DND-41 (cell line): Measurements from ENCODE around the gene TSTD2.

Experiments used
- ATAC-seq: fragments of 200-7000 bp; cut with Tn5 transposase; 3 replicates; pipeline ENCODE4 v1.9.1; 2021; ENCODE audit warnings: low read depth; ENCODE audit not compliant: insufficient read depth
- DNase-seq: peaks from one replicate; pipeline ENCODE4 v3.0.0-alpha.2; 2020
- H2AFZ ChIP-seq: 2 replicates; pipeline ENCODE4 v1.6.0; 2012; ENCODE audit warnings: low read depth, low read length
- H3K27ac ChIP-seq: 2 replicates; pipeline ENCODE4 v1.5.1; 2012; ENCODE audit warnings: low read length, inconsistent platforms
- H3K27me3 ChIP-seq: fragments of 200-600 bp; sonication (generic); 2 replicates; pipeline ENCODE4 v1.6.0; 2012; ENCODE audit warnings: low read length, mild to moderate bottlenecking, inconsistent platforms; ENCODE audit not compliant: insufficient read depth, poor library complexity
- H3K36me3 ChIP-seq: 2 replicates; pipeline ENCODE4 v1.5.1; 2012; ENCODE audit warnings: low read length, inconsistent platforms; ENCODE audit not compliant: insufficient read depth
- H3K4me1 ChIP-seq: 2 replicates; pipeline ENCODE4 v1.5.1; 2012; ENCODE audit warnings: mild to moderate bottlenecking, low read length; ENCODE audit not compliant: insufficient read depth
- H3K4me2 ChIP-seq: 2 replicates; pipeline ENCODE4 v1.6.0; 2012; ENCODE audit warnings: mild to moderate bottlenecking, moderate library complexity, low read length, inconsistent platforms; ENCODE audit not compliant: insufficient read depth
- H3K4me3 ChIP-seq, 2 experiments: fragments of 200-600 bp in 1 of 2; shearing (Covaris generic) in 1 of 2; 2 replicates each; pipeline ENCODE4 v1.5.1; 2012 to 2016; ENCODE audit warnings: inconsistent platforms in 2 of 2, low read length in 2 of 2, mild to moderate bottlenecking in 2 of 2, low read depth in 1 of 2, moderate library complexity in 1 of 2
- H3K79me2 ChIP-seq: 2 replicates; pipeline ENCODE4 v1.6.0; 2012; ENCODE audit warnings: low read length, inconsistent platforms; ENCODE audit not compliant: insufficient read depth
- H3K9ac ChIP-seq: 2 replicates; pipeline ENCODE4 v1.6.0; 2012; ENCODE audit warnings: low read depth, mild to moderate bottlenecking, inconsistent platforms, low read length, moderate library complexity
- H3K9me3 ChIP-seq: 2 replicates; pipeline ENCODE4 v1.5.1; 2012; ENCODE audit warnings: low read length, moderate library complexity, mild to moderate bottlenecking, inconsistent platforms; ENCODE audit not compliant: insufficient read depth, severe bottlenecking
- H4K20me1 ChIP-seq: 2 replicates; pipeline ENCODE4 v1.6.0; 2012; ENCODE audit warnings: low read length; ENCODE audit not compliant: insufficient read depth
- CTCF ChIP-seq: IDR thresholded peaks from 2 replicates; pipeline ENCODE4 v1.5.1; 2012; ENCODE audit warnings: borderline replicate concordance, low read length, moderate library complexity, mild to moderate bottlenecking; ENCODE audit not compliant: poor library complexity, severe bottlenecking; ENCODE audit errors: extremely low read depth
- EZH2 ChIP-seq: IDR thresholded peaks from 3 replicates; pipeline ENCODE4 v1.6.1; 2012; ENCODE audit warnings: borderline replicate concordance, low read depth, mild to moderate bottlenecking, moderate library complexity, low read length, inconsistent platforms; ENCODE audit not compliant: severe bottlenecking

The TSTD2 gene

GRCh38 chr9:97560851-97561250 lies 72.3 kb downstream of the TSTD2 start:
- Histone ChIP-seq H3K36me3 (no peaks in the 10 kb centered on the region), H3K4me1 (0 out of 2 replicates have a peak, but pooled peaks cover 4% of the 10 kb centered on the region), H3K27me3 (no peaks in the 10 kb centered on the region), H3K27ac (no peak overlapping the region), H3K9me3 (no peaks in the 10 kb centered on the region), H3K9ac (no peak overlapping the region), H2AFZ (no peak overlapping the region), H3K4me3 (no peak overlapping the region), H4K20me1 (no peaks in the 10 kb centered on the region), H3K79me2 (no peaks in the 10 kb centered on the region), H3K4me2 (no peak overlapping the region)
- DNase-seq (no peak), ATAC-seq (no peak)
- no peak for TF ChIP-seq EZH2

GRCh38 chr9:97560154-97560553 lies 73.0 kb downstream of the TSTD2 start:
- no peak overlapping the region for H3K4me3 ChIP-seq
- H3K36me3 ChIP-seq = no peaks in the 10 kb centered on the region
- ATAC-seq = no peak
- TF ChIP-seq CTCF (no peak), EZH2 (no peak)
- no peak for DNase-seq
- H2AFZ ChIP-seq = no peak overlapping the region
- H3K9ac ChIP-seq = no peak overlapping the region
- no peaks in the 10 kb centered on the region for H3K27me3 ChIP-seq
- no peaks in the 10 kb centered on the region for H4K20me1 ChIP-seq
- H3K79me2 ChIP-seq = no peaks in the 10 kb centered on the region
- 0 out of 2 replicates have a peak, but pooled peaks cover 4% of the 10 kb centered on the region for H3K4me1 ChIP-seq
- no peaks in the 10 kb centered on the region for H3K9me3 ChIP-seq
- no peak overlapping the region for H3K4me2 ChIP-seq
- H3K27ac ChIP-seq = no peak overlapping the region

- Histone ChIP-seq H3K4me2 (no peak overlapping the region), H3K79me2 (no peaks in the 10 kb centered on the region), H3K4me1 (no peaks in the 10 kb centered on the region), H3K27ac (no peak overlapping the region), H3K9ac (no peak overlapping the region), H2AFZ (no peak overlapping the region), H3K27me3 (no peaks in the 10 kb centered on the region), H3K36me3 (no peaks in the 10 kb centered on the region), H3K9me3 (no peaks in the 10 kb centered on the region), H3K4me3 (no peak overlapping the region), H4K20me1 (no peaks in the 10 kb centered on the region)
- no peak for TF ChIP-seq CTCF
- TF ChIP-seq EZH2 = no peak
- ATAC-seq (no peak), DNase-seq (no peak)
These were observed 74.1 kb downstream of the TSTD2 start for GRCh38 chr9:97559111-97559514.

- Histone ChIP-seq H4K20me1 (no peaks in the 10 kb centered on the region), H3K36me3 (no peaks in the 10 kb centered on the region), H3K9ac (no peak overlapping the region), H2AFZ (no peak overlapping the region), H3K4me1 (no peaks in the 10 kb centered on the region), H3K27ac (no peak overlapping the region), H3K9me3 (no peaks in the 10 kb centered on the region), H3K79me2 (no peaks in the 10 kb centered on the region), H3K4me3 (no peak overlapping the region), H3K4me2 (no peak overlapping the region), H3K27me3 (no peaks in the 10 kb centered on the region)
- DNase-seq (no peak), ATAC-seq (no peak)
- no peak for TF ChIP-seq EZH2
- TF ChIP-seq CTCF = no peak
These were observed 74.5 kb downstream of the TSTD2 start for GRCh38 chr9:97558701-97559101.
